H1 (cell line): ENCODE measurements around the gene ACOT7. TPM values are rescaled to one million over a fixed set of nuclear protein-coding genes. Genes with fewer than 3 reads are reported as not detected.

Source experiments
- CTCF ChIA-PET: fragments of 300-600 bp; sonication (Branson Sonifier 250); formaldehyde crosslinking; loops from one replicate; lab custom pipeline; 2021; ENCODE audit not compliant: partially characterized antibody; lab: Charles Lee
- POLR2A ChIA-PET: fragments of 300-600 bp; sonication (Branson Sonifier 250); formaldehyde crosslinking; loops from one replicate; lab custom pipeline; 2021; ENCODE audit warnings: inconsistent platforms; ENCODE audit not compliant: partially characterized antibody; lab: Charles Lee
- DNase-seq, 2 experiments: peaks; one replicate each; pipeline versions ENCODE4 v3.0.0 to v3.0.0-alpha.2; 2010 to 2022; ENCODE audit warnings: low spot score in 2 of 2, low read depth in 1 of 2, mixed read lengths in 1 of 2
- FAIRE-seq: peaks from 2 replicates; lab custom pipeline; 2011; peaks lifted over from hg19 to GRCh38; lab: Jason Lieb, UNC
- H2AFZ ChIP-seq: 2 replicates; pipeline ENCODE4 v1.8.1; 2012; ENCODE audit warnings: low read length, inconsistent platforms
- H2AK5ac ChIP-seq: 2 replicates; pipeline ENCODE4 v1.6.1; 2013; ENCODE audit warnings: low read depth, low read length
- H2BK120ac ChIP-seq: replicated peaks from 2 replicates; pipeline ENCODE3; 2013; ENCODE audit warnings: low read depth, low read length, inconsistent platforms
- H2BK12ac ChIP-seq: 2 replicates; pipeline ENCODE4 v1.6.1; 2013; ENCODE audit warnings: low read depth, low read length
- H2BK15ac ChIP-seq: 2 replicates; pipeline ENCODE4 v1.6.1; 2013; ENCODE audit warnings: low read length
- H2BK20ac ChIP-seq: 2 replicates; pipeline ENCODE4 v1.6.1; 2013; ENCODE audit warnings: low read length
- H2BK5ac ChIP-seq: 2 replicates; pipeline ENCODE4 v1.6.1; 2013; ENCODE audit warnings: low read depth, low read length
- H3K14ac ChIP-seq: 2 replicates; pipeline ENCODE4 v1.6.1; 2013; ENCODE audit warnings: inconsistent platforms; ENCODE audit not compliant: insufficient read length
- H3K18ac ChIP-seq: 2 replicates; pipeline ENCODE4 v1.6.1; 2013; ENCODE audit warnings: low read length; ENCODE audit errors: extremely low read depth
- H3K23ac ChIP-seq: 2 replicates; pipeline ENCODE4 v1.6.1; 2013; ENCODE audit warnings: inconsistent platforms; ENCODE audit not compliant: insufficient read length
- H3K23me2 ChIP-seq: 2 replicates; pipeline ENCODE4 v1.6.1; 2013; ENCODE audit warnings: low read depth, low read length
- H3K27ac ChIP-seq: 2 replicates; pipeline ENCODE4 v1.6.1; 2011; ENCODE audit warnings: low read depth, low read length, inconsistent platforms
- H3K27me3 ChIP-seq, 4 experiments: replicated peaks in 1 of 4; 1 replicate in 1 of 4; 2 replicates in 3 of 4; pipeline versions ENCODE4 v1.6.1 to v1.8.1; 2011 to 2013; ENCODE audit warnings: low read length in 3 of 4, mild to moderate bottlenecking in 3 of 4, inconsistent platforms in 2 of 4, mixed read lengths in 2 of 4, moderate library complexity in 1 of 4; ENCODE audit not compliant: control insufficient read depth in 3 of 4, insufficient read depth in 3 of 4; ENCODE audit errors: extremely low read depth in 1 of 4
- H3K36me3 ChIP-seq, 4 experiments: 2 replicates each; pipeline versions ENCODE4 v1.6.1 to v1.8.1; 2011 to 2013; ENCODE audit warnings: mild to moderate bottlenecking in 4 of 4, low read length in 3 of 4, moderate library complexity in 2 of 4, control low read depth in 1 of 4, inconsistent platforms in 1 of 4; ENCODE audit not compliant: insufficient read depth in 4 of 4, control insufficient read depth in 2 of 4
- H3K4ac ChIP-seq: replicated peaks from 2 replicates; pipeline ENCODE3; 2013; ENCODE audit warnings: low read length, low read depth, mixed read lengths, inconsistent platforms; ENCODE audit not compliant: insufficient read length
- H3K4me1 ChIP-seq, 4 experiments: replicated peaks in 1 of 4; 1 replicate in 1 of 4; 2 replicates in 3 of 4; pipeline versions ENCODE4 v1.6.1 to v1.8.1; 2011 to 2013; ENCODE audit warnings: low read length in 3 of 4, inconsistent platforms in 2 of 4, mixed read lengths in 1 of 4; ENCODE audit not compliant: insufficient read depth in 4 of 4, control insufficient read depth in 3 of 4
- H3K4me2 ChIP-seq, 2 experiments: 2 replicates each; pipeline versions ENCODE4 v1.6.1 to v1.8.1; 2011 to 2013; ENCODE audit warnings: low read depth in 2 of 2, low read length in 2 of 2, control low read depth in 1 of 2, inconsistent platforms in 1 of 2, mild to moderate bottlenecking in 1 of 2; ENCODE audit not compliant: insufficient read depth in 1 of 2
- H3K4me3 ChIP-seq, 4 experiments: fragments of 200-600, 300-600 bp in 1 of 4; sonication (generic), shearing (Covaris generic), sonication (Bioruptor Twin) in 1 of 4; 2 replicates each; pipeline versions ENCODE4 v1.5.1 to v1.8.1; 2011 to 2016; ENCODE audit warnings: low read length in 4 of 4, low read depth in 3 of 4, control low read depth in 2 of 4, inconsistent platforms in 2 of 4, mild to moderate bottlenecking in 2 of 4, mixed read lengths in 1 of 4, moderate library complexity in 1 of 4; ENCODE audit not compliant: insufficient read depth in 2 of 4; ENCODE audit errors: extremely low read depth in 1 of 4
- H3K56ac ChIP-seq: replicated peaks from 2 replicates; pipeline ENCODE3; 2013; ENCODE audit warnings: low read depth, mild to moderate bottlenecking, mixed read lengths, low read length, inconsistent platforms; ENCODE audit not compliant: insufficient read length
- H3K79me1 ChIP-seq: 2 replicates; pipeline ENCODE4 v1.6.1; 2013; ENCODE audit warnings: low read depth, low read length, control low read depth
- H3K79me2 ChIP-seq, 2 experiments: 2 replicates each; pipeline versions ENCODE4 v1.6.1 to v1.8.1; 2012 to 2013; ENCODE audit warnings: low read length in 2 of 2, mild to moderate bottlenecking in 2 of 2, inconsistent platforms in 1 of 2; ENCODE audit not compliant: insufficient read depth in 2 of 2, control insufficient read depth in 1 of 2
- H3K9ac ChIP-seq, 4 experiments: replicated peaks in 1 of 4; 1 replicate in 1 of 4; 2 replicates in 3 of 4; pipeline versions ENCODE4 v1.6.1 to v1.8.1; 2011 to 2013; ENCODE audit warnings: low read depth in 3 of 4, low read length in 3 of 4, control low read depth in 2 of 4, mild to moderate bottlenecking in 2 of 4, moderate library complexity in 2 of 4, inconsistent platforms in 1 of 4; ENCODE audit errors: extremely low read depth in 1 of 4
- H3K9me3 ChIP-seq, 2 experiments: 2 replicates each; pipeline versions ENCODE4 v1.6.1 to v1.8.1; 2012 to 2013; ENCODE audit warnings: mild to moderate bottlenecking in 2 of 2, moderate library complexity in 2 of 2, control low read depth in 1 of 2, inconsistent platforms in 1 of 2, low read depth in 1 of 2, low read length in 1 of 2, mixed read lengths in 1 of 2; ENCODE audit not compliant: insufficient read depth in 2 of 2
- H4K20me1 ChIP-seq, 2 experiments: replicated peaks in 1 of 2; 2 replicates each; pipeline versions ENCODE3 to v1.8.1; 2011 to 2013; ENCODE audit warnings: inconsistent platforms in 2 of 2, low read length in 2 of 2, mild to moderate bottlenecking in 1 of 2; ENCODE audit not compliant: insufficient read depth in 2 of 2, control insufficient read depth in 1 of 2
- H4K5ac ChIP-seq: 2 replicates; pipeline ENCODE4 v1.6.1; 2013; ENCODE audit warnings: low read length, low read depth, mixed read lengths, inconsistent platforms; ENCODE audit not compliant: insufficient read length
- H4K8ac ChIP-seq: 2 replicates; pipeline ENCODE4 v1.8.0; 2013; ENCODE audit warnings: mild to moderate bottlenecking, moderate library complexity, low read length, inconsistent platforms; ENCODE audit not compliant: insufficient read depth; ENCODE audit errors: extremely low read depth
- H4K91ac ChIP-seq: replicated peaks from 2 replicates; pipeline ENCODE3; 2013; ENCODE audit warnings: low read length, mixed read lengths, inconsistent platforms; ENCODE audit not compliant: insufficient read length
- BRCA1 ChIP-seq: IDR thresholded peaks from 2 replicates; pipeline ENCODE4 v1.6.1; 2012; ENCODE audit warnings: low read depth, low read length, improper control_type of control experiment
- CEBPB ChIP-seq: IDR thresholded peaks from 2 replicates; pipeline ENCODE4 v1.6.1; 2012; ENCODE audit warnings: low read depth, low read length
- CHD2 ChIP-seq: IDR thresholded peaks from 2 replicates; pipeline ENCODE4 v1.6.1; 2012; ENCODE audit warnings: low read length, improper control_type of control experiment
- CTBP2 ChIP-seq: IDR thresholded peaks from 2 replicates; pipeline ENCODE4 v1.7.0; 2011; ENCODE audit warnings: borderline replicate concordance, mild to moderate bottlenecking, moderate library complexity, mixed read lengths, low read length; ENCODE audit not compliant: insufficient read depth, insufficient read length
- EGR1 ChIP-seq: IDR thresholded peaks from 2 replicates; pipeline ENCODE4 v1.6.1; 2011; ENCODE audit warnings: low read depth, low read length, borderline replicate concordance
- FOSL1 ChIP-seq: IDR thresholded peaks from 2 replicates; pipeline ENCODE4 v1.6.1; 2011; ENCODE audit warnings: mild to moderate bottlenecking, low read depth, low read length, moderate library complexity; ENCODE audit not compliant: insufficient read depth
- KDM4A ChIP-seq: IDR thresholded peaks from one replicate; pipeline ENCODE4 v1.7.1; 2012; ENCODE audit warnings: low read depth, mild to moderate bottlenecking, moderate library complexity, low read length, inconsistent platforms; ENCODE audit not compliant: severe bottlenecking
- KDM5A ChIP-seq: fragments of 200-600 bp; IDR thresholded peaks from 2 replicates; pipeline ENCODE4 v1.7.1; 2012; ENCODE audit warnings: mild to moderate bottlenecking, low read length, inconsistent platforms, mixed read lengths
- MAFK ChIP-seq: IDR thresholded peaks from 2 replicates; pipeline ENCODE4 v1.6.1; 2012; ENCODE audit warnings: low read depth, mild to moderate bottlenecking, improper control_type of control experiment, low read length
- PHF8 ChIP-seq: fragments of 200-600 bp; sonication (generic); conservative IDR thresholded peaks from 2 replicates; pipeline ENCODE4 v1.7.1; 2012; ENCODE audit warnings: low read depth, mild to moderate bottlenecking, inconsistent platforms, low read length, moderate library complexity
- SP2 ChIP-seq: IDR thresholded peaks from 2 replicates; pipeline ENCODE4 v1.6.1; 2012; ENCODE audit warnings: mild to moderate bottlenecking, low read length, inconsistent platforms
- SRF ChIP-seq: IDR thresholded peaks from 2 replicates; pipeline ENCODE4 v1.6.1; 2011; ENCODE audit warnings: mild to moderate bottlenecking, low read depth, low read length, moderate library complexity
- SUZ12 ChIP-seq: fragments of 200-600 bp; sonication (generic); IDR thresholded peaks from 2 replicates; pipeline ENCODE4 v1.6.1; 2012; ENCODE audit warnings: mild to moderate bottlenecking, inconsistent platforms, low read length, moderate library complexity, mixed read lengths
- WGBS, 2 experiments: shearing (Covaris generic) in 1 of 2; methylation state at CpG; one replicate each; pipeline versions ENCODE4 v1.1.6 to v1.1.7; 2013 to 2015; ENCODE audit warnings: low lambda C conversion rate in 2 of 2, mixed read lengths in 2 of 2, inconsistent platforms in 1 of 2, low coverage in 1 of 2, missing lambda C conversion rate in 1 of 2; ENCODE audit not compliant: insufficient replicate concordance in 2 of 2, insufficient coverage in 1 of 2, insufficient read length in 1 of 2; ENCODE audit errors: extremely low coverage in 1 of 2, missing lambda C conversion rate in 1 of 2; 5-methylcytosine and 5-hydroxymethylcytosine counted together
- polyA plus RNA-seq, 7 experiments: library from polyadenylated mRNA; depleted of rRNA in 3 of 7; stranded (reverse) in 5 of 7; unstranded in 2 of 7; fragments of >200 nt in 5 of 7; fragments of 200-250 nt in 2 of 7; gene quantifications; 1 replicate in 5 of 7; 2 replicates in 1 of 7; 4 replicates in 1 of 7; pipeline versions ENCODE4 v1.2.1 to v1.2.3, GENCODE V29; 2011 to 2013; ENCODE audit warnings: missing spikeins in 2 of 7, mixed read lengths in 2 of 7
- total RNA-seq: library from RNA; stranded (reverse); fragmentation: NEBNext Ultra II Directional; extraction: Animal tissue kit (Norgen Biotek cat#: 25700); gene quantifications from 2 replicates; pipeline ENCODE4 v1.2.1, GENCODE V29; 2021

The ACOT7 gene
- total and polyA plus RNA-seq, 2 of the 8 experiments (the other 6 are each of a cell fraction or from before 2014, with no cell fraction given), result 151 to 214 TPM

GRCh38 chr1:6314503-6314902 is 79.1 kb downstream of the ACOT7 start:
- no peak overlapping the region for H3K18ac ChIP-seq
- TF ChIP-seq CTBP2 (no peak), PHF8 (no peak), CHD2 (no peak), SP2 (no peak), SRF (no peak), BRCA1 (no peak), FOSL1 (no peak), MAFK (no peak), CEBPB (no peak), SUZ12 (no peak), EGR1 (no peak), KDM5A (no peak), KDM4A (no peak)
- TF ChIP-seq, all 59 proteins: peak for 0
- ChIA-PET CTCF (no interaction called here), POLR2A (no interaction called here)
- H3K4me3 ChIP-seq, result no peak overlapping the region
- no peak overlapping the region for H2BK20ac ChIP-seq
- H3K9me3 ChIP-seq, result no peaks in the 10 kb centered on the region
- no peak overlapping the region for H2BK12ac ChIP-seq
- DNase-seq (no peak), FAIRE-seq (no peak)
- 89% methylated on average over 12 of the region's 12 CpGs; no CpG with 5 or more reads in 1 of the 2 experiments for WGBS, 2 experiments
- peaks cover 0 to 3% of the 10 kb centered on the region in 2 experiments for H4K20me1 ChIP-seq
- no peak overlapping the region for H2BK120ac ChIP-seq
- H3K27me3 ChIP-seq, result no peaks in the 10 kb centered on the region
- H3K23ac ChIP-seq, result no peak overlapping the region
- no peak overlapping the region for H4K91ac ChIP-seq
- no peak overlapping the region for H2AK5ac ChIP-seq
- H3K4me1 ChIP-seq, result no peaks in the 10 kb centered on the region
- no peak overlapping the region for H2AFZ ChIP-seq
- no peak overlapping the region for H3K14ac ChIP-seq
- no peaks in the 10 kb centered on the region; the same call in 1 of the 2 replicates for H3K79me1 ChIP-seq
- H3K4me2 ChIP-seq, result no peak overlapping the region
- H3K23me2 ChIP-seq, result no peaks in the 10 kb centered on the region
- no peak overlapping the region for H4K8ac ChIP-seq
- H2BK5ac ChIP-seq, result no peak overlapping the region
- no peak overlapping the region for H2BK15ac ChIP-seq
- H4K5ac ChIP-seq, result no peak overlapping the region
- H3K56ac ChIP-seq, result no peak overlapping the region
- H3K9ac ChIP-seq, result no peak overlapping the region
- H3K4ac ChIP-seq, result no peak overlapping the region
- peaks cover 0 to 11% (median 3%) of the 10 kb centered on the region in 4 experiments; a peak in 4 of 8 replicates for H3K36me3 ChIP-seq
- no peak overlapping the region for H3K27ac ChIP-seq
- no peaks in the 10 kb centered on the region for H3K79me2 ChIP-seq
